Measurements from ENCODE around the gene UPK1A.

The UPK1A gene

DNA sequence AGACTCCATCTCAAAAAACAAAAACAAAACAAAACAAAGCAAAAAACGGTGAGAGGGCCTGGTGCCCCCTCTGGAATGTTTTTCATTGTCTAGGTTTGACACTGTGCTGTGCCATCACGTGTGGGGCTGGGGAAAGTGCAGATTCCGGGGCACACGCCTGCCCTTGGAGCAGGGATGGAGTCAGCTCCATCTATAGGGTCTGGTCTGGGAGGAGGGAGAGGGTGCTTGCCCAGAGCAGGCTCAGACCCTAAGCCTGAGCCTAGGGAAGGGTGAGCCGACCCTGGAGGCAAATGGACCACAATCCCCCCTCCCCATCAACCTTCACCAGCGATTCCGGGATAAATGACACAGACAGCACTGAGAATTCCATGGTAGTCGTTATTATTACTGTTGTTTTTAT, 27.1 kb downstream of the UPK1A start:
- DNase-seq = no peak

DNA sequence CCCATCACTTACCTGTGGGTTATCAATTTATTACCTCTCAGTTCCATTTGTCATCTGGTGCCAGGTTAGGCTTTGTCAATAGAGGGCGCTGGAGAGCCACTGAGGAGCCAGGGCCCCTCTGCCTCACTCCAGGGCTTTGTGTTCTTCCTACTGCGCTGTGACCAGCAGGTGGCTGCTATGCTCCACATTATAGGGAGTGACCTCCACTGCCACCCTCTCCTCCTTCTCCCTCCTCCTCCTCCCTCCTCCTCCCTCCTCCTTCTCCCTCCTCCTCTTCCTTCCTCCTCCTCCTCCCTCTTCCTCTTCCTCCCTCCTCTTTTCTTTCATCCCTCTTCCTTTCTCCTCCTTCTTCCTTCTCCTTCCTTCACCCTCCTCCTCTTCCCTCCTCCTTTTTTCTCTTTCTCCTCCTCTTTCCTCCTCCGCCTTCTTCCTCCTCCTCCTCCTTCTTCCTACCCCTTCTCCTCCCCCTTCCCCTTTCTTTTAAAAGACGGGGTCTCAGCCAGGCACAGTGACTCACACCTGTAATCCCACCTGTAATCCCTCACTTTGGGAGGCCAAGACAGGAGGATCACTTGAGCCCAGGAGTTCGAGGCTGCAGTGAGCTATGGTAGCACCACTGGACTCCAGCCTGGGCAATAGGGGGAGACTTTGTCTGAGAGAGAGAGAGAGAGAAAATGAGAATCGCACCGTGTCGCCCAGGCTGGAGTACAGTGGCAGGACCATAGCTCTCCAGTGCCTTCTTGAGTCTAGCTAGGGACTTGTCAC, 27.7 kb downstream of the UPK1A start:
- peak; percentile 92 for DNase-seq

DNA sequence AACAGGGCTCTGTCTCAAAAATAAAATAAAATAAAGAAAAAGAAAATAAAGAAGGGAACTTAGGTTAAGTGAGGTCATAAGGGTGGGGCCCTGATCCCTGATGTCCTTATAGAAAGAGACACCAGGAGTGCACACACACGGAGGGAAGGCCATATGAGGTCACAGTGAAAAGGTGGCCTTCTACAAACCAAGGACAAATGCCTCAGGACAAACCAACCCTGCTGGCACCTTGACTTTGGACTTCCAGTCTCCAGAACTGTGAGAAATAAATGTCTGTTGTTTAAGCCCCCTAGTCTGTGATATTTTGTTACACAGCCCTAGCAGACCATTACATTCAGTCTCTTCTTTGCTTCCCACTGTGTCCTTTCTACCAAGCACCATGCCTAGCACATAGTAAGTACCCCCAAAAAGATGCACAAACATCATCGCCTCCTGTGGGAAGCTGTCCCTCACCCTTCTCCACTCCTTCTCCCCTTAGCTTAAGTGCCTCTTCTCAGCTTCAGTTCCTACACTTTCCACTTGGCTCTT, 29.6 kb downstream of the UPK1A start:
- DNase-seq = no peak

DNA sequence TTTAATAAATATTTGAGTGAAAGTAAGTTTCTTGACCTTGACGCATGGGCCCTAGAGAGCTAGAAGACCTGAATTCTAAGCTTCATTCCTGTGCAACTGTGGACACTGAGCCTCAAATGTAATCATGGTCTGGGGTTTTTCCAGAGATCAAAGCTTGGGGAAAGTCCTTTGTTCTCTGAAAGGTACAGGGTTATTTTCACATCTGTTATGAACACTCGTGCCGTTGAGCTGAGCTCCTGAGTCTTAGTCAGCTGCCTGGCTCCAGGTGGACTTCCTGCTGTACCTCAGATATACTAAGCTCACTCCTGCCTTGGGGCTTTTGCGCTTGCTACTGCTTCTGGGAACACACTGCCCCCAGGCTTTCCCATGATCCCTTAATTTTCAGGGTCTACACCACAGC, 30.5 kb downstream of the UPK1A start:
- no peak for DNase-seq

DNA sequence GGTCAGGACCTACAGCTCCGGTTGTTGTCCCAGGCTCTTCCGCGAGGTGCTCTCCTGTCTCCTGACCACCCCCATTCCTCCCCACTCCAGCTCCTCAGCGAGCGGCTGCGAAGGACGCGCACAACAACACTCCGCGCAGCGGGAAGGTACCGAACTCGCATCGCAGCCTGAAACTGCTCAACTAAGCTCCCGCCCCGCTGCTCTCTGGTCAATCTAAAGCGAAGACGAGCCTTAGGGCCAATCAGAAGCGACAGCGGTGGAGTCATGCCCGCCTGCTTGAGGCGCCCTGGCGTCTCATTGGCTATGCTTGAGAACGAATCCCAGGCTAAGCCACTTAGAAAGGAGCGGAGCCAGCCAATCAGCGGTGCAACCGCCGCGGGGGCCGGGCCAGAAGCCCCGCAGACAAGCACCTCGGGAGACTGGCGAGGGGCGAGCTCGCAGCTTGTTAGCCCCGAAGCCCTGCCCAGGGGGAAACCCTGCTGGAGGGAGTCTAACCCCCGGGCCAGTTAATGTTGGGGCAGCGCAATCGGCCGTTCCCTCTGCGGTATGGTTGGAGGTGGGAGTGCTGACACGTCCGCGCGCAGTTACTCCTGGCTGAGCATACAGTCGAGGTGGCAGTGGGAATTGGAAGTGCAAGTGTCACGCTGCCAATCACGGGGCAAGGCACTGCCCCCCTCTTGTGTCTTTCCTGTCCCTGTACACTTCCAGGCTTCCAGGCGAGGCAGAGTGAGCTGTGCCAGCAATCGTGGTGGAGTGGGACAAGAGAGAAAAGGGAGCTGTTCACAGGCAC, 36.1 kb downstream of the UPK1A start:
- DNase-seq = peak; percentile 99

DNA sequence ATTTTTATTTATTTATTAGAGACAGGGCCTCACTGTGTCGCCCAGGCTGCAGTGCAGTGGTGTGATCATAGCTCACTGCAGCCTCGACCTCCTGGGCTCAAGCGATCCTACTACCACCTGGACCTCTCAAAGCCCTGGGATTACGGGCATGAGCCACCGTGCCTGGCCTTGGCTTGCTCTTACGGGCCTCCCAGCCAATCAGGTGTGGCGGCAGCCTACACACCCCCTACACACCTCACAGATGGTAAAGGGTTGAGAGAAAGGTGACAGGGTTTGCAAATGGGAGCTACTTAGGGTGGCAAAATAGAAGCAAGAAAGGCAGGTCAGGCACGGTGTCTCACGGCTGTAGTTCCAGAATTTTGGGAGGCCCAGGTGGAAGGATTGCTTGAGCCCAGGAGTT, 37.0 kb downstream of the UPK1A start:
- no peak for DNase-seq

DNA sequence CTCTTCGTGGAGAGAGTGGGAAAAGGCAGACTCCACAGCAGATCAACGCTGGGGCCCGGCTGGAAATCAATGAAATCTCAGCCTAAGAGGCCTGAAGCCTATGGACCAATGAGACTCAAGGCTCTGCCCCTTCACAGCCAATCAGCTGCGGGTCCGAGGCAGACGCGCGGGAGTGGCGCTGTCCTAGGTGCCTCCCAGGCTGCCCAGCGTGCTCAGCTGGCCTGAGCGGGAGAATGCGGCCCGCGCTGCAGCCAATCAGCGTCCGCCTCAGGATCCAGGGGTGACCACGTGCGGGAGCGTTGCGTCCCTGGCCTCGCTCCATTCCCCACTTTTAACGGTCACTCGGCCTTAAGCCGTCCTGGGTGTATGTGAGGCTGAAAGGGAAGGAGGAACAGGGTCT, 37.9 kb downstream of the UPK1A start, which contains the start of gene ZBTB32:
TSS of gene ZBTB32 (plus strand) at position 341 of the 400 bp plus-strand sequence. CDS start 10,069 bp downstream, outside the sequence.
- peak; percentile 74 for DNase-seq

DNA sequence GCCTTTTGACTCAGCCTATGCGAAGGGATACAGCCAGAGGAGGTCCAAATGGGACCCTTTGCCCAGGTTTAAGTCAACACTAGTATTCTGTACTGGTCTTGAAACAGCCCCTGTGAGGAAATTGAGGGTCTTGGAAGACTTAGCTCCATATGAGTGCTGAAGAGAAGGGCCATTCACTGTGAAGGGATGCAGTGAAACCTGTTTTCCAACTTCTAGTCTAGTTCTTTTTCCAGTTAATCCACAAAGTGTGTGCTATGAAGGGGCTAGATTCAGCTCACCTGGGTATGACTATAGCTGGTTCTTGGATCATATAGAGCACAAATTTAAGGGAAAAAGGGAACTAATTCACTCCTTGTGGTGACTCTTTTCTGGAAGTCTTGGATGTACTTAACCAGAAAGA, 42.1 kb downstream of the UPK1A start:
- DNase-seq = no peak

DNA sequence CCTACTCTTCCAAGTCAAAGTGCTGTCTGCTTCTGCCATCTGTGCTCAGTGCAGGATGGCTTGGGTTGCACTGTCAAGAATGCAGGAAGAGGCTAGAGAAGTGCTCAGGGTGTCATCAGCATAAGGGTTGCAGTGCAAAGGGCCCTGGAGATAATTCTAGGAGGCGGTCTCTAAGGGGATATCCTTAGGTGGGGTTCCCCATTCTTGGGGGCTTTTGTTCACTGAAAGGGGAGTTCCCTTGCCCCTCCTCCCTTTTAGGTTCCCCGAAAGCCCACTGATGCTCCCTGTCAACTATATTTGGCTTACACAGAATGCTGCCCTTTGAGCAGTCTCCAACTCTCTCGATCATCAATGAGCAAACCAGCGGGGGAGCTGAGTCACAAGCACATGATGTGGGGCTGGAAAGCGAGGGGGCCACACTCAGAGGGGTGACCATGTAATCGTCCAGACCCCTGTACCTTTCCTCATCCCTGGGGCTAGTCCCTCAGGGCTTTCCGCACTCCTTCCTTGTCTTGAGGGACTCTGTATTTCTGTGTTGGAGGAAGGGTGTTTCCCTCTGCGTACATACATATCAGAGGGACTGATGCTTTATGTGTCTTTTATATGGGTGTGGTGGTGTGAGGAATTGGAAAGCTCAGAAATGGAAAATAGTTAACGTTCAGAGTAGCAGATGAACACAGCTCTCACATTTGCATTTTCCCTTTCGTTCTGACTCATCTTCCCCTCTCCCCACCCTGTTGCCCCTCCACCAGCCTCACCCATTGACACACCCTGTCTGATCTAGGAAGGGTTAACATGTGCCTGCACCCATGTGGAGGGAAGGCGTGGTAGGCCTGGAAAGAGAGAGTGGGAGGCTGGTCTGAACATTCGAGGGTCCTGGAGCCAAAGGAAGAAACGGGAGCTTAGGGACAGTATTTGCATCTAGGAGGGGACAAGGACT, 44.7 kb downstream of the UPK1A start:
- DNase-seq = no peak

DNA sequence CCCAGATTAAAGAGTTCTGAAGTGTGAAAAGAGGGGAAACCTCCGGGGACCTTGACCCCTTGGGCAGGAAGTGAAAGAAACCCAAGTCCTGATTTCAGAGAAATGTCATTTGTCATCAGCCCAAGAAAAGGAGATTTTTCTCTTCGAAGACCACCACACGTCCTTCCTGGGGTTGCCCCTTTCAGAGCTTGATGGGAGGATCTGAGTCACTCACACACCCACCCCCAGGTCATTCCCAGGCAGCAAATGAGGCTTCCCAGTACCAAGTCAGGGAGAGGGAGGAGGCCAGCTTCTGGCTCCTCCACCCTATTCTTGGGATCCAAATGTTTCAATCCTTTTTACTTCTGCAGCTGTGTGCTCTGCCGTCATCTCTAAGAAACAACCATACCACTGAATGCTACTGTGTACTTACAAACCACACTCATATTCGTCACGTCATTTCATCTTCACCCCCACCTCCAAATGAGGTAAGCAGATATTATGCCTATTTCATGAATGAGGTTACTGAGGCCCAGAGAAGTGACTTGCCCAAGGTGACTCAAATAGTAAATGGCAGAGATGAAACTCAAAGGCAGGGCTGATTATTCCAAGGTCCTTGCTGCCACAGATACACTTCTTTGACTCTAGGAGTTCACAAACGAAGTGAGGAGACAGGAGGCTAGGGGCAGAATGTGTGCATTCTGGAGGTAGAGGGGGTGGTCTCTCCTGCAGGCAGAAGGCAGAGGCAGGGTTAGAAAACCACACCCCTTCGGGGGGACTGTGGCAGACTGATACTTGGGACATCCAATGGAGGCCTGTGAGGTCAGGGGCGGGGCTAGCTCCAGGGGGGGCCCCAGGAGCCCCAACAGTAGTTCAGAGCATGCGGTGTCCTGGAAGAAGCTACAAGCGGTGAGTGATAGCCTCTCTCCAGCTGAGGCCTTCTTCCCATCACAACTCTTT, 46.5 kb downstream of the UPK1A start:
- no peak for DNase-seq

DNA sequence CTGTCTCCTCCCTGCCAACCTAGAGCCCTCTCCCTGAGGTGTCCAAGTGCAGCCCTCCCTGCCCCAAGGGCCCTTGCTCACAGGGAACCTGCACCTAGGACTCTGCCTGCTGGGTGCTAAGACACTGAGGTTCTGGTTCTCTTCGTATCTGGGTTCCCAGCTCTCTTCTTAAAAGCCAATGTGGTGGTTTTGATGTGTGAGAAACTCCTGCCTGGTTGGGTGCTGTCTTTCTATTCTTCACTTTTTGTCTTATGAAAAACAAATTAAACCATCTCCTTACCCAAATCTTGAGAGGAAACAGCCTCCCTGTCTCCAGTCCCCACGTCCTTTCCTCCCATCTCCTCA, 47.2 kb downstream of the UPK1A start:
- no peak for DNase-seq

DNA sequence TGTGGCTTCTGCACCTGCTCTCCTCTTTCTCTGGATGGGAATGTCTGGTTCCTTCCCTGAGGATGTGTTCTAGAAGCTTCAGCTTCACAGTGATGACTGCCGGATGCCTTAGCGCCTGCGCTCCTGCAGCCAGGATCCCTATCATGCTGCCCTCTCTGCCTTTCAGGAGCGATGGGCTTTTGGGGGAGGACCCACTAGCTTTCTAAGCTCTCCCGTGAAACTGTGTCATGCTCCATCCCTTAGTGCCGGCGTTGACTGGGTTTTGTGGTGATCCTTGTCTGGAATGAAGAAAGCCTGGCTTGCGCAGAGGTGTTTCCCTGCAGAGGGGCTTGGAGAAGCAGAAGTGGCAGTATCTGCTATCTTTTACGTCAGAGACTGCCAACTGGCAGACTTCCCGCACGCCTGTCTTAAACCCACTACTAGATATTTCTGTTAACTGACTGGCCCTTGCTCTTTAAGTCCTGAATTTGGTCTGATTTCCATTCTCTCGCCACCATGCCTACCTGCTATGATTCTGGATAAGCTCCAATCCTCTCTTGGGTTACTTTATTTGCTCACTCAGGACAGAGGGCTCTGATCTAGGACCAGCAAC, 47.7 kb downstream of the UPK1A start:
- DNase-seq = no peak

DNA sequence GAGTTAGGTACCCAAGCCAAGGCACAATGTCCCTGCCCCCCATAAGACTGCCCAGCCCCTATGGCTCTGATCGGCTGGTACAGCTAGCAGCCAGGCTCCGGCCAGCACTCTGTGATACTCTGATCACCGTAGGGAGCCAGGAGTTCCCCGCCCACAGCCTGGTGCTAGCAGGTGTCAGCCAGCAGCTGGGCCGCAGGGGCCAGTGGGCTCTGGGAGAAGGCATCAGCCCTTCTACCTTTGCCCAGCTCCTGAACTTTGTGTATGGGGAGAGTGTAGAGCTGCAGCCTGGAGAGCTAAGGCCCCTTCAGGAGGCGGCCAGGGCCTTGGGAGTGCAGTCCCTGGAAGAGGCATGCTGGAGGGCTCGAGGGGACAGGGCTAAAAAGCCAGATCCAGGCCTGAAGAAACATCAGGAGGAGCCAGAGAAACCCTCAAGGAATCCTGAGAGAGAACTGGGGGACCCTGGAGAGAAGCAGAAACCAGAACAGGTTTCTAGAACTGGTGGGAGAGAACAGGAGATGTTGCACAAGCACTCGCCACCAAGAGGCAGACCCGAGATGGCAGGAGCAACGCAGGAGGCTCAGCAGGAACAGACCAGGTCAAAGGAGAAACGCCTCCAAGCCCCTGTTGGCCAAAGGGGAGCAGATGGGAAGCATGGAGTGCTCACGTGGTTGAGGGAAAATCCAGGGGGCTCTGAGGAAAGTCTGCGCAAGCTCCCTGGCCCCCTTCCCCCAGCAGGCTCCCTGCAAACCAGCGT, 48.5 kb downstream of the UPK1A start:
- no peak for DNase-seq

DNA sequence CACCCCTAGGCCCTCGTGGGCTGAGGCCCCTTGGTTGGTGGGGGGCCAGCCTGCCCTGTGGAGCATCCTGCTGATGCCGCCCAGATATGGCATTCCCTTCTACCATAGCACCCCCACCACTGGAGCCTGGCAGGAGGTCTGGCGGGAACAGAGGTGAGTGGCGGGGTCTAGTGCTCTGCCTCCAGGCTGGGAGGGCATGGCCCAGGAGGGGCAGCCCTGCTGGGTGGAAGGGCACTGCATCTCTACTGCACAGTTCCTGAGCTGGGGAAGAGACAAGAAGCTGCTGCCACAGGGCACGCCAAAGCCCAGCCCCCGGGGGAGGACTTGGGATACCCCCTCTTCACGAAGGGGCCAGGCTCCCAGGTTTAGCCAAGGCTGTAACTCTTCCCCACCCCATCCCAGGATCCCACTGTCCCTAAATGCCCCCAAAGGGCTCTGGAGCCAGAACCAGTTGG, 49.1 kb downstream of the UPK1A start:
- no peak for DNase-seq

DNA sequence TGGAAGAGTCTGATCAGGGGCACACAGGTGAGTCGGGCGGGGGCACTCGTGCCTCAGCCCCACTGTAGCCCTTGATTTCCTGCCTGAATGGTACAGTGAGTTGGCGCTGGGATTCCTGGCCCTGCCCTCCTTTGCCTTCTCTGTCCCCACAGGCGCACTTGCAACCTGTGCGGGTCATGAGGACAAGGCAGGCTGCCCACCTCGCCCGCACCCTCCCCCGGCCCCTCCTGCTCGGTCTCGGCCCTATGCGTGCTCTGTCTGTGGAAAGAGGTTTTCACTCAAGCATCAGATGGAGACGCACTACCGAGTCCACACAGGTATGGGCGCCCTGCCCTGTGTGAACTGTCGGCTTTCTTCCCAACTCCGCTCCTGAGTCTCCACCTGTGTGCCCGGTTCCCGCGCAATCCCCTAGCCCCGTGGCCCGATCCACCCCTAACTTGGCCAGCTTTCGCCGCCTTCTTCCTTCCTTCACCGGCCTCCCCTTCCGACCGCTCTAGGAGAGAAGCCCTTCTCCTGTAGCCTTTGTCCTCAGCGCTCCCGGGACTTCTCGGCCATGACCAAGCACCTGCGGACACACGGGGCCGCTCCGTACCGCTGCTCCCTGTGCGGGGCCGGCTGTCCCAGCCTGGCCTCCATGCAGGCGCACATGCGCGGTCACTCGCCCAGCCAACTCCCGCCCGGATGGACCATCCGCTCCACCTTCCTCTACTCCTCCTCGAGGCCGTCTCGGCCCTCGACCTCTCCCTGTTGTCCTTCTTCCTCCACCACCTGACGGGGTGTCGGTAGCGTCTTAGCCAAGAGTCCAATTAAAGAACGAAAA, 49.9 kb downstream of the UPK1A start:
- no peak for DNase-seq

DNA sequence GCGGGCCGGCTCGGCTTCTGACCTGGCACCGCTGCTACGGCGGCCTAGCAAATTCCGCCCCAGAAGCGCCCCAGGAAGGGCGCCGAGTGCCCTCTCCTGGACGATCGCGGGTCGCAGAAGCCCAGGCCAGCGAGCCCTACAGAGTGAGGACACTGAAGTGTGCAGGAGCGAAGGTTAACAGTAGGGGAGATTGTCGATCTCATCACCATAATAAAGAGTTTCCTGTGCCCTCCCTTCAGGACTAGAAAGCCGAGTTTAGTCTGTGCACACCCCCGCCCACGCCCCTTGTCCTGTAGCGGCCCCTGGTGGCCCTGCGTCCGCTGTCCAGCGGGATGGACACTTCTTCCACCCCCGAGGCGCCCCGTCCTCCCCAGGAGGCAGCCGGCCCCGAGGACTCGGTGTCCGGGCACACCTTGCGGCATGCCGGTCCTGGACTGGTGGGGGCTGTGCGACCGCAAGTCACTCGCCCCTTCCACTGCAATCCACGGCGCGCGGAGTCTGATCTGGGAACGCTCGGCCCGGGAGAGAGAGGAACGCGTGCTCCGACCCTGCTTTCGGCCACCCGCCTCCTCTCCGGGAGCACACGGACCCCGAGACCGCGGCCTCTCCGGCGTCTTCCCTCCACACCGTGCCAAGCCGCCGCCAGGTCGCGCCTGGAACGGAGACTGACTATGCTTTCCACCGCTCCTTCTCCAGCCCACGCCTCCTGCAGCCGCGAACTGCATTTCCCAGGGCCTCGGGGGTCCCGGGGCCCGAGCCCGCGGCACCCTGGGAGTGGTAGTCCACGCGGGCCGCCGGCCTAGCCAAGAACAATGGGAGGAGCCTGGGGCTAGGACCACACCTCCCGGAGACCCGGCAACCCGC, 50.7 kb downstream of the UPK1A start:
- DNase-seq = peak; percentile 98

DNA sequence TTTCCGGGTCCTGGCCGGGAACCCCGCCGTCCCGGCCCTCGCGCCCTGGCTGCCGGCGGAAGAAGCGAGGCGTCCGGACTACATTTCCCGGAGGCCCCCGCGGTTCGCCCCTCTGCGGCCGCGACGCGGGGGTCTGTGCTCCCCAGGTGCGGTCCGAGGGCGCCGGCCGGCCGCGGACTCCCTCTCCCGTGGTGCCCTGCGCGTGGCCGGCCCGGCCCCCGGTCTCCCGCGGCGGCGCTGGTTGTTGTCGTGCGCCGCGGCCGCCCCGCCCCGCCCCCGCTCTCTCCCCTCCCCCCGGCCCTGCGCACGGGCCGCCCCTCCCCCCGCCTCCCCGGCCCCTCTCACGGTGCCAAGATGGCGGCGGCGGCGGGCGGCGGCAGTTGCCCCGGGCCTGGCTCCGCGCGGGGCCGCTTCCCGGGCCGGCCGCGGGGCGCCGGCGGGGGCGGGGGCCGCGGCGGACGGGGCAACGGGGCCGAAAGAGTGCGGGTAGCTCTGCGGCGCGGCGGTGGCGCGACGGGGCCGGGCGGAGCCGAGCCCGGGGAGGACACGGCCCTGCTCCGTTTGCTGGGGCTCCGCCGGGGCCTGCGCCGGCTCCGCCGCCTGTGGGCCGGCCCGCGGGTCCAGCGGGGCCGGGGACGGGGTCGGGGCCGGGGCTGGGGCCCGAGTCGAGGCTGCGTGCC, 51.5 kb downstream of the UPK1A start, which contains the start of gene KMT2B:
TSS of gene KMT2B (plus strand) at position 339 of the 680 bp plus-strand sequence. CDS start at position 355, 16 bp downstream.
- DNase-seq = no peak
